ENCODE data around the gene COL26A1. TPM values are rescaled to one million over a fixed set of nuclear protein-coding genes. Genes with fewer than 3 reads are reported as not detected.

COL26A1 gene
- total RNA-seq, 4 donors from 2014 or later = 0.20 to 0.30 (median 0.21) TPM; not detected in 1

DNA sequence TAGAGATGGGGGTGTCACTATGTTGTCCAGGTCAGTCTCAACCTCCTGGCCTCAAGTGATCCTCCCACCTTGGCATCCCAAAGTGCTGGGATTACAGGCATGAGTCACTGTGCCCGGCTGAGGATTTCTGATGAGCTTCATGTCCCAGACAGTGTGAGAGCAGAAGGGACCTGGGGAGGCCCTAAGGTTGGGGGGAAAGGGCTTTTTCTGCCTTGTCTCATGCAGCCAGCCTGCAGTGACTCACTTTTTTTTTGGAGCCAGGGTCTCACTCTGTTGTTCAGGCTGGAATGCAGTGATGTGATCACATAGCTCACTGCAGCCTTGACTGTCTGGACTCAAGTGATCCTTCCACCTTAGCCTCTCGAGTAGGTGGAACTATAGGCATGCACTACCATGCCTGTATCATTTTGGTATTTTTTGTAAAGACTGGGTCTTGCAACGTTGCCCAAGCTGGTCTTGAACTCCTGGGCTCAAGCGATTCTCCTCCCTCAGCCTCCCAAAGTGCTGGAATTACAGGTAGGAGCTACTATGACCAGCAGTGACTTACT is 14.6 kb downstream of the COL26A1 start:
- H3K4me3 ChIP-seq = no peak overlapping the region
- 84 to 86% methylated on average over 4 of the region's 4 CpGs for WGBS, 2 donors
- no peak for DNase-seq (ENCODE audit: low spot score in 2 of 2)
- no peak overlapping the region for H3K27ac ChIP-seq
- TF ChIP-seq POLR2A (IDR thresholded peaks at IDR 0.05) (no peak), EP300 (IDR thresholded peaks at IDR 0.05) (no peak)
- TF ChIP-seq, protein P1, sequence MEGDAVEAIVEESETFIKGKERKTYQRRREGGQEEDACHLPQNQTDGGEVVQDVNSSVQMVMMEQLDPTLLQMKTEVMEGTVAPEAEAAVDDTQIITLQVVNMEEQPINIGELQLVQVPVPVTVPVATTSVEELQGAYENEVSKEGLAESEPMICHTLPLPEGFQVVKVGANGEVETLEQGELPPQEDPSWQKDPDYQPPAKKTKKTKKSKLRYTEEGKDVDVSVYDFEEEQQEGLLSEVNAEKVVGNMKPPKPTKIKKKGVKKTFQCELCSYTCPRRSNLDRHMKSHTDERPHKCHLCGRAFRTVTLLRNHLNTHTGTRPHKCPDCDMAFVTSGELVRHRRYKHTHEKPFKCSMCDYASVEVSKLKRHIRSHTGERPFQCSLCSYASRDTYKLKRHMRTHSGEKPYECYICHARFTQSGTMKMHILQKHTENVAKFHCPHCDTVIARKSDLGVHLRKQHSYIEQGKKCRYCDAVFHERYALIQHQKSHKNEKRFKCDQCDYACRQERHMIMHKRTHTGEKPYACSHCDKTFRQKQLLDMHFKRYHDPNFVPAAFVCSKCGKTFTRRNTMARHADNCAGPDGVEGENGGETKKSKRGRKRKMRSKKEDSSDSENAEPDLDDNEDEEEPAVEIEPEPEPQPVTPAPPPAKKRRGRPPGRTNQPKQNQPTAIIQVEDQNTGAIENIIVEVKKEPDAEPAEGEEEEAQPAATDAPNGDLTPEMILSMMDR (IDR thresholded peaks at IDR 0.05) = no peak
- H3K27me3 ChIP-seq = peaks cover 0 to 9% of the 10 kb centered on the region in 2 donors
- H3K36me3 ChIP-seq = no peaks in the 10 kb centered on the region
- H3K4me1 ChIP-seq = peaks cover 0 to 8% (median 0%) of the 10 kb centered on the region in 4 donors
- H3K9me3 ChIP-seq = peaks cover 0 to 13% (median 0%) of the 10 kb centered on the region in 4 donors

DNA sequence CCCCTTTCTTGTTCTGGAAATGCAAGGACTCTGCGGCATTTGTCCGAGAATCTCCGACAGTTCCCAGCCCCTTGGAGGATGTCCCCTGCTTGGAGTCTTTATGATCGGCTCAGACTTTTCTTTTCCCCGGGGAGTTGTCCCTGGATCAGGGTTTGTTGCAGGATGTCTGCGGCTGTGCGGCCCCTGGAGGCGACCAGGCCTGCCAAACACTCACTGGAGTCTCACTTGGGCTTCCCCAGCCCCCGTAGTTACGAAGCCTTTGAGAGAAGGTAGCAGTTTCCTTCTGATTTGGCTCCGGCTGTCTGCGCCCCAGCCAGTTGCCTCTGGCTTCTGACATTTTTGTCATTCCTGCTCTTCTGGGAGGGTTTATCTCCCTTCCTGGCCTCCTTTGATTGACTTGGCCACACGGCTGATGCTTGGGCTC is 16.1 kb downstream of the COL26A1 start:
- Histone ChIP-seq H3K36me3 (no peaks in the 10 kb centered on the region), H3K27ac (no peak overlapping the region), H3K9me3 (peaks cover 0 to 13% (median 0%) of the 10 kb centered on the region in 4 donors), H3K27me3 (peaks cover 0 to 3% of the 10 kb centered on the region in 2 donors), H3K4me3 (no peak overlapping the region), H3K4me1 (peaks cover 0 to 4% (median 0%) of the 10 kb centered on the region in 4 donors)
- no peak for TF ChIP-seq EP300 (IDR thresholded peaks at IDR 0.05)
- TF ChIP-seq POLR2A (IDR thresholded peaks at IDR 0.05) = no peak
- TF ChIP-seq, protein P1 (IDR thresholded peaks at IDR 0.05) = no peak
- DNase-seq (ENCODE audit: low spot score in 2 of 2) = no peak
- WGBS, 2 donors = 25 to 39% methylated on average over 13 of the region's 13 CpGs

DNA sequence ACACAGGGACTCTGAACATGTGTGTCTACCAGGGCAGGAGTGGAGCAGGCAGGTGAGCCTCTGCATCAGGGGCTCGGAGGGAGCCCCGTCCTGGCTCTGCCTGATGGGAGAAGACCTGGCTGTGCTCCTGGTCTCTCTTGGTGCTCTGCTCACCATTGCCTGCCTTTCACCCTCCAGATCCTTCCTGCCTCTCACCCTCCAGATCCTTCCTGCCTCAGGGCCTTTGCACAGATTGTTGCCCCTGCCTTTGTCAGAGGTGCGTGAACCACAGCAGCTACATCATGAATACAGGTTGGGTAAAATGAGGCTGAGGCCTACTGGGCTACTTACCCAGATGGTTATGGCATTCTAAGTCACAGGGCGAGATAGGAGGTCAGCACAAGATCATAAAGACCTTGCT is 16.6 kb downstream of the COL26A1 start:
- Histone ChIP-seq H3K4me1 (no peaks in the 10 kb centered on the region), H3K27me3 (peaks cover 0 to 3% of the 10 kb centered on the region in 2 donors), H3K4me3 (no peak overlapping the region), H3K27ac (no peak overlapping the region), H3K36me3 (no peaks in the 10 kb centered on the region), H3K9me3 (peaks cover 0 to 13% (median 0%) of the 10 kb centered on the region in 4 donors)
- WGBS, 2 donors = 96 to 100% methylated on average over 2 to 4 of the region's 4 CpGs
- DNase-seq (ENCODE audit: low spot score in 2 of 2) = no peak
- TF ChIP-seq POLR2A (IDR thresholded peaks at IDR 0.05) = no peak

DNA sequence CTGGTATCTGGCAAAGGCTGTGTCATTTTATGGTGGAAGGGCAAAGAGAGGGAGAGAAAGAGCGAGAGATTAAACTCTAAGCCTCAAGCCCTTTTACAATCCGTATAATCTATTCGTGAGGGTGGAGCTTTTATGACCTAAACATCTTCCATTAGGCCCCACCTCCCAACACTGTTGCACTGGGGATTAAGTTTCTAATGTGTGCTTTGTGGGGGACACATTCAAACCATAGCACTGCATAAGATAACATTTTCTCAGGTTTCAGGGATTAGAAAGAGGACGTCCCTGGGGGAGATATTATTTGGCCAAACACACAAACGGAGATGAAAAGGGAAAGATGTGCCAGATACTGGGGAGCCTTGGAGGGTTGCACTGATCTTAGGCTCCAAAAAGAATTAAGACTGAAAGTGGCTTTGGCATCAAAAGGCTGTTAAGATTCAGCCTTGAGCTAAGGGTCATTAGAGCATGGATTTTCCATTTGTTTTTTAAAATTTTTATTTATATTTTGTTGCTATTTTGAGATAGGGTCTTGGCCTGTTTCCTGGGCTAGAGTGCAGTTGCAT is 19.0 kb downstream of the COL26A1 start:
- no peaks in the 10 kb centered on the region for H3K27me3 ChIP-seq
- H3K36me3 ChIP-seq = no peaks in the 10 kb centered on the region
- DNase-seq (ENCODE audit: low spot score in 2 of 2) = no peak
- TF ChIP-seq POLR2A (IDR thresholded peaks at IDR 0.05) (no peak), EP300 (IDR thresholded peaks at IDR 0.05) (no peak)
- TF ChIP-seq, protein P1 (IDR thresholded peaks at IDR 0.05) = no peak
- no peak overlapping the region for H3K27ac ChIP-seq
- 64 to 69% methylated on average over 5 of the region's 5 CpGs for WGBS, 2 donors
- H3K4me1 ChIP-seq = no peaks in the 10 kb centered on the region
- H3K4me3 ChIP-seq = no peak overlapping the region
- peaks cover 0 to 13% (median 0%) of the 10 kb centered on the region in 4 donors for H3K9me3 ChIP-seq

DNA sequence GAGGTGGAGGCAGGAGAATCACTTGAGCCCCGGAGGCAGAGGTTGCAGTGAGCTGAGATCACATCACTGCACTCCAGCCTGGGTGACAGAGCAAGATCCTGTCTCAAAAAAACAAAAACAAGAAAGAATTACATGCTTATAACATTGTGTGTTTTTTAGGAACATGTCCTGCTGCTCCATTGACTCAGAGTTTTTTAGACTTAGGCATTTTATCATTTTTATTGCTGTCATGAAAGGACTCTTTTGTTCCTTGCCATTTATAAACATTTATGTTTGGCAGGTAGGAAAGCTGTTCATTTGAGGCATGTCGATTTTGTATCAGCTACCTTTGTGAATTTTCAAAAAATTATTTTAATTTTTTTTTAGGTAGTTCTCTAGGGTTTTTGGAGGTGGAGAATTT is 20.3 kb downstream of the COL26A1 start:
- Histone ChIP-seq H3K27ac (no peak overlapping the region), H3K4me1 (no peaks in the 10 kb centered on the region), H3K9me3 (peaks cover 0 to 13% (median 0%) of the 10 kb centered on the region in 4 donors), H3K36me3 (no peaks in the 10 kb centered on the region), H3K27me3 (no peaks in the 10 kb centered on the region), H3K4me3 (no peak overlapping the region)
- WGBS, 2 donors = 41 to 49% methylated on average over 2 of the region's 2 CpGs
- no peak for DNase-seq (ENCODE audit: low spot score in 2 of 2)
- TF ChIP-seq, protein P1 (IDR thresholded peaks at IDR 0.05) = no peak
- no peak for TF ChIP-seq EP300 (IDR thresholded peaks at IDR 0.05)
- TF ChIP-seq POLR2A (IDR thresholded peaks at IDR 0.05) = no peak
